ENCODE results near the gene CNTNAP2.

Gene CNTNAP2

GRCh38 chr7:146388928-146389327, 272.3 kb downstream of the CNTNAP2 start:
- DNase-seq (ENCODE audit: insufficient read length, low spot score) = no peak
- no peak for TF ChIP-seq POLR2AphosphoS5 (IDR thresholded peaks at IDR 0.05; ENCODE audit: low read depth, low read length)
- no peak for TF ChIP-seq POLR2A (IDR thresholded peaks at IDR 0.05; ENCODE audit: low read depth, low read length)
- TF ChIP-seq SPI1 (IDR thresholded peaks at IDR 0.05; ENCODE audit: low read depth, low read length) = no peak
- TF ChIP-seq POU2F2 (IDR thresholded peaks at IDR 0.05; ENCODE audit: low read depth, low read length) = no peak
- no peak for TF ChIP-seq TAF1 (IDR thresholded peaks at IDR 0.05; ENCODE audit: low read depth, low read length)
- TF ChIP-seq PAX5 (IDR thresholded peaks at IDR 0.05; ENCODE audit: insufficient read depth, low read length, severe bottlenecking) = no peak
- no peak for FAIRE-seq

- no peak for FAIRE-seq
- TF ChIP-seq POLR2A (IDR thresholded peaks at IDR 0.05; ENCODE audit: low read depth, low read length) = no peak
- no peak for TF ChIP-seq PAX5 (IDR thresholded peaks at IDR 0.05; ENCODE audit: insufficient read depth, low read length, severe bottlenecking)
- no peak for TF ChIP-seq POLR2AphosphoS5 (IDR thresholded peaks at IDR 0.05; ENCODE audit: low read depth, low read length)
- no peak for TF ChIP-seq SPI1 (IDR thresholded peaks at IDR 0.05; ENCODE audit: low read depth, low read length)
Measured at GRCh38 chr7:146393346-146393745, 276.7 kb downstream of the CNTNAP2 start.

GRCh38 chr7:146397141-146397540, 280.5 kb downstream of the CNTNAP2 start:
- DNase-seq (ENCODE audit: insufficient read length, low spot score) = no peak
- FAIRE-seq = no peak
- no peak for TF ChIP-seq SPI1 (IDR thresholded peaks at IDR 0.05; ENCODE audit: low read depth, low read length)
- TF ChIP-seq POLR2A (IDR thresholded peaks at IDR 0.05; ENCODE audit: low read depth, low read length) = no peak

More at GRCh38 chr7:146393346-146393745, 276.7 kb downstream of the CNTNAP2 start:
- DNase-seq (ENCODE audit: insufficient read length, low spot score) = no peak

- no peak for TF ChIP-seq POU2F2 (IDR thresholded peaks at IDR 0.05; ENCODE audit: low read depth, low read length)
- TF ChIP-seq SPI1 (IDR thresholded peaks at IDR 0.05; ENCODE audit: low read depth, low read length) = no peak
- no peak for TF ChIP-seq POLR2AphosphoS5 (IDR thresholded peaks at IDR 0.05; ENCODE audit: low read depth, low read length)
- TF ChIP-seq PAX5 (IDR thresholded peaks at IDR 0.05; ENCODE audit: insufficient read depth, low read length, severe bottlenecking) = no peak
- TF ChIP-seq POLR2A (IDR thresholded peaks at IDR 0.05; ENCODE audit: low read depth, low read length) = no peak
- no peak for TF ChIP-seq TAF1 (IDR thresholded peaks at IDR 0.05; ENCODE audit: low read depth, low read length)
- no peak for FAIRE-seq
- no peak for DNase-seq (ENCODE audit: insufficient read length, low spot score)
Measured at GRCh38 chr7:146401939-146402338, 285.3 kb downstream of the CNTNAP2 start.

- TF ChIP-seq PAX5 (IDR thresholded peaks at IDR 0.05; ENCODE audit: insufficient read depth, low read length, severe bottlenecking) = no peak
- no peak for TF ChIP-seq POLR2A (IDR thresholded peaks at IDR 0.05; ENCODE audit: low read depth, low read length)
- no peak for TF ChIP-seq SPI1 (IDR thresholded peaks at IDR 0.05; ENCODE audit: low read depth, low read length)
- TF ChIP-seq POLR2AphosphoS5 (IDR thresholded peaks at IDR 0.05; ENCODE audit: low read depth, low read length) = no peak
- no peak for TF ChIP-seq TAF1 (IDR thresholded peaks at IDR 0.05; ENCODE audit: low read depth, low read length)
- TF ChIP-seq POU2F2 (IDR thresholded peaks at IDR 0.05; ENCODE audit: low read depth, low read length) = no peak
- DNase-seq (ENCODE audit: insufficient read length, low spot score) (no peak), FAIRE-seq (no peak)
Measured at GRCh38 chr7:146405737-146406136, 289.1 kb downstream of the CNTNAP2 start.

GRCh38 chr7:146411975-146412374, 295.4 kb downstream of the CNTNAP2 start:
- DNase-seq (ENCODE audit: insufficient read length, low spot score) = no peak
- no peak for FAIRE-seq
- TF ChIP-seq POU2F2 (IDR thresholded peaks at IDR 0.05; ENCODE audit: low read depth, low read length) (no peak), POLR2A (IDR thresholded peaks at IDR 0.05; ENCODE audit: low read depth, low read length) (no peak), TAF1 (IDR thresholded peaks at IDR 0.05; ENCODE audit: low read depth, low read length) (no peak), SPI1 (IDR thresholded peaks at IDR 0.05; ENCODE audit: low read depth, low read length) (no peak), PAX5 (IDR thresholded peaks at IDR 0.05; ENCODE audit: insufficient read depth, low read length, severe bottlenecking) (no peak)

- DNase-seq (ENCODE audit: insufficient read length, low spot score) (no peak), FAIRE-seq (no peak)
- no peak for TF ChIP-seq POLR2A (IDR thresholded peaks at IDR 0.05; ENCODE audit: low read depth, low read length)
- no peak for TF ChIP-seq POU2F2 (IDR thresholded peaks at IDR 0.05; ENCODE audit: low read depth, low read length)
- TF ChIP-seq TAF1 (IDR thresholded peaks at IDR 0.05; ENCODE audit: low read depth, low read length) = no peak
- no peak for TF ChIP-seq SPI1 (IDR thresholded peaks at IDR 0.05; ENCODE audit: low read depth, low read length)
- TF ChIP-seq PAX5 (IDR thresholded peaks at IDR 0.05; ENCODE audit: insufficient read depth, low read length, severe bottlenecking) = no peak
- TF ChIP-seq POLR2AphosphoS5 (IDR thresholded peaks at IDR 0.05; ENCODE audit: low read depth, low read length) = no peak
Measured at GRCh38 chr7:146412781-146413180, 296.2 kb downstream of the CNTNAP2 start.

- DNase-seq (ENCODE audit: insufficient read length, low spot score) (no peak), FAIRE-seq (no peak)
- TF ChIP-seq POU2F2 (IDR thresholded peaks at IDR 0.05; ENCODE audit: low read depth, low read length) (no peak), SPI1 (IDR thresholded peaks at IDR 0.05; ENCODE audit: low read depth, low read length) (no peak), POLR2AphosphoS5 (IDR thresholded peaks at IDR 0.05; ENCODE audit: low read depth, low read length) (no peak), POLR2A (IDR thresholded peaks at IDR 0.05; ENCODE audit: low read depth, low read length) (no peak), TAF1 (IDR thresholded peaks at IDR 0.05; ENCODE audit: low read depth, low read length) (no peak), PAX5 (IDR thresholded peaks at IDR 0.05; ENCODE audit: insufficient read depth, low read length, severe bottlenecking) (no peak)
Measured at GRCh38 chr7:146414373-146414772, 297.8 kb downstream of the CNTNAP2 start.

- TF ChIP-seq SPI1 (IDR thresholded peaks at IDR 0.05; ENCODE audit: low read depth, low read length) (no peak), POLR2AphosphoS5 (IDR thresholded peaks at IDR 0.05; ENCODE audit: low read depth, low read length) (no peak), POU2F2 (IDR thresholded peaks at IDR 0.05; ENCODE audit: low read depth, low read length) (no peak), PAX5 (IDR thresholded peaks at IDR 0.05; ENCODE audit: insufficient read depth, low read length, severe bottlenecking) (no peak), TAF1 (IDR thresholded peaks at IDR 0.05; ENCODE audit: low read depth, low read length) (no peak), POLR2A (IDR thresholded peaks at IDR 0.05; ENCODE audit: low read depth, low read length) (no peak)
- DNase-seq (ENCODE audit: insufficient read length, low spot score) = no peak
- no peak for FAIRE-seq
Measured at GRCh38 chr7:146414937-146415336, 298.3 kb downstream of the CNTNAP2 start.

- FAIRE-seq (no peak), DNase-seq (ENCODE audit: insufficient read length, low spot score) (no peak)
- TF ChIP-seq TAF1 (IDR thresholded peaks at IDR 0.05; ENCODE audit: low read depth, low read length) (no peak), POLR2A (IDR thresholded peaks at IDR 0.05; ENCODE audit: low read depth, low read length) (no peak), SPI1 (IDR thresholded peaks at IDR 0.05; ENCODE audit: low read depth, low read length) (no peak), POU2F2 (IDR thresholded peaks at IDR 0.05; ENCODE audit: low read depth, low read length) (no peak), PAX5 (IDR thresholded peaks at IDR 0.05; ENCODE audit: insufficient read depth, low read length, severe bottlenecking) (no peak), POLR2AphosphoS5 (IDR thresholded peaks at IDR 0.05; ENCODE audit: low read depth, low read length) (no peak)
Measured at GRCh38 chr7:146417176-146417575, 300.6 kb downstream of the CNTNAP2 start.
